HG02610 (cell line): ENCODE data around the gene GFOD2.
A peak's percentile ranks its signal among the peaks of the same experiment; 100 is the strongest.

ENCODE experiments used
- ATAC-seq: cut with Tn5 transposase; IDR thresholded peaks from one replicate; pipeline ENCODE4 v1.9.1; 2021; ENCODE audit warnings: mild to moderate bottlenecking, moderate library complexity; ENCODE audit not compliant: unreplicated experiment

The GFOD2 gene

DNA sequence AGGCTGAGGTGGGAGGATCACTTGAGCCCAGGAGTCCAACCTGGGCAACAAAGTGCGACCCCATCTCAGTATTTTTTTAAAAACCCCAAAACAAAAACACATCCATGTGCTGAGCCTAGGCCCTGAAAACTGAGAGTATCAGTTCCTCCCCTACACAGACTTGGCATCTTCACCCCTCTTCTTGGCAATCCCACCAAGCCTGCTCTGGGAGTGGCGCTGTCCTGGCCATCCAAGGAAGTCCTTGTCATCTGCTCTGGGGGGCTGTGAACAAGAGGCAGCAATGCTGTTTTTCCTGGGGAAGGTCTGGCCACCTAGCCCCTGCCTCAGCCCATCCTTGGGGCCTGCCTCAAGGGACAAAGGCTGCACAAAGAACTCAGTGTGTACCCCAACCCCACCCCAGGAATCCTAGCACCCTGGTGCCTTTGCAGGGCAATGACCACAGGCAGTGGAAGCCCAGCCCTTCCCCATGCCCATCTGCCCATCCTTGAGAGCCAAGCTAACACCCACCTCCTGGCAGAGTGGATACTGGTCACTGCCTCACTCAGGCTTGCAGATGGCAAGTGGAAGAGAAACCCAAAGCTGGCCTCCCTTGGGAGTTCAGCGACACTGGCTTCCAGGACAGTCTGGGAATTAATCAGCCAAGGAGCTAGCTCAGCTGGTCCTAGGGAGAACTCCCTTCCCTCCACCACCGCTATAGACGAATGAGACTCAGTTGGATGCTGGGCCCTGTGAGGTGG lies 14.8 kb upstream of the GFOD2 start:
- no peak for ATAC-seq

DNA sequence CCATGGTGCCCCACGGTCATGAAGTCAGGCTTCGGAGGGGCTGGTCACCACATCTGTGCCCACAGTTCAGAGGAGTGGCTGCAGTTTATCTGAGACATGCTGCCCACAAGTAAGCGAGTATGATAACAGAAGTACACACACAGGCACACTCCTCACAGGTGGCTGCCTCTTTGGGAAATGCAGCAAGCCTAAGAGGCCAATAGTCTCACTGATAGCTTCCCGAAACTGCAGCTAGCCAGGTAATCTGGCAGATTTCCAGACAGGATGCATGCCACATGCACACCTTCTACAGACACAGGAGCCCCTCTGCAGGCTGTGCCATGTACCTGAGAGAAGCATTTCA lies 12.6 kb upstream of the GFOD2 start:
- ATAC-seq = no peak

DNA sequence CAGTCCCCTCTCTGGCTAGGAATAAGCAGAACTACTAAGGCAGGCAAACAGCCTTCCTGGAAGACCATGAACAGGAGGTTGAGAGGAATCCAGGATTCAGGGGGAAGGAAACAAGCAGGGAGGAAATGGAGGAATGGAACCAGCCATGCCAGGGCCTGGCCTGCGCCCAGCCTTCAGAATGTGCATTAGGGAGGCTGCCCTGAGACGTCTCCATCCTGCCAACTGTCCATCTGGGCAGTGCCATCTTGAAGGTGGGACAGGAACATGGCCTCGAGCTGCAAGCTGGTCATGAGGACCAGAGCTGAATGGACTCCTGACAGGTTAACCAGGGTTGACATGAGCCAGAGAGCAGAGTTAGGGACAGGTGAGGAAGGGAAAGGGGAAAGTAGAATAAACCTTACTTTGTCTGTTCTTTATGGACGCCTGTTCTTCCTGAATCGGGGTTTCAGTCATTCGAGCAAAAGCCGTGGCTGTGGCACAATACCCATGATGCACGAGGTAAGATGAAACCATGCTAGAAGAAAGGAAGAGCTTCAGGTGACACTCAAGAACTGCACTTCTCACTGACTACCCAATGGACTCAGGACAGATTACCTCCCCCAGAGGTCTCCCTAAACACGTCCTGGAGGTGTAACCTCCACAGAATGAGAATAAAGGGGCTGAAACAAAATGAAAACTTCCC lies 12.1 kb upstream of the GFOD2 start:
- ATAC-seq = no peak

DNA sequence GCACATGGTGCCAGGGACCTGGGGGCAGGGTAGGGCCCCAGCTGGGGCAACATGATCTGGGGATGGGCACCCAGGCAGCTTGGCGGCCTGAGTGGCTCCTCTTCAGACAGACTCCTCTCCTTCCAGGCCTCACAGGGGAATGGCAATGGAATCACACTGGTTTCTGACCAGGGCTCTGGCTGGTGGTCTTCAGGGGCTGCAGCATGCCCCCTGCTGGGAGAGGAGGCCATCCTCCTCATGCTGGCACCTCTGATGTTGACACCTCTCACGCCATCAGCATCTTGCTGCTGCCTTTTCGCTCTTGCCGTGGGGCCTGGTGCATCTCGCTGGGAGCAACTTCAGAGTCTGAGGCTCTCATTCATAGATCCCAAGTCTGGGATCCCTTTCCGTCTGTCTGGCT lies 11.2 kb upstream of the GFOD2 start:
- ATAC-seq = no peak

DNA sequence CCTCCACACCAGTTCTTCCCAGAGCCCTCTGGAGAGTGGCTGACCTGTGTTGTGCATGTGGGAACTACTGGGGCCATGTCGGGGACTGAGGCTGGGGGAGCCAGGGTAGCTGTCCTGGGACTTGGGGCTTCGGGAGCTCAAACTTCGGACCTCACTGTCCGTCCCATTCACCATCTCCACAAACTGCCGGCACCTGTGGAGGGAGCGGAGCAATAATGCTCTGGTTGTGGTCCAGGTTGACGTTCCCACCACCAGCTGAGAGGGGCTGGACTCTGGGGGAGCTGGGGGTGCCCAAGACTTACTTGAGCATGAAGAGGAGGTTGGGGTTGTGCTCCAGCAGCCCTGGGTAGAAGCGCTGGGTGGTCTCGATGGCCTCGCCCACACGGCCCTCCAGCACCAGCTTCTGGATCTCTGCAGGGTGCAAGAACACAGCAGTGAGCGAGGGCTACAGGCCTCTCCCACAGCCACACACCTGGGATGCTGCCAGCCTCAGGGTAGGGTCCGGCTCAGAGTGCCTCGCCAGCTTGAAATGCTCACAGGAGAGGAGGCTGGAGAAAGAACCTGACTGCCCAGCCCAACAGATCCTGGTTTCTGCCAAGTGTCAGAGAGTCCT lies 10.6 kb upstream of the GFOD2 start:
- ATAC-seq = no peak

DNA sequence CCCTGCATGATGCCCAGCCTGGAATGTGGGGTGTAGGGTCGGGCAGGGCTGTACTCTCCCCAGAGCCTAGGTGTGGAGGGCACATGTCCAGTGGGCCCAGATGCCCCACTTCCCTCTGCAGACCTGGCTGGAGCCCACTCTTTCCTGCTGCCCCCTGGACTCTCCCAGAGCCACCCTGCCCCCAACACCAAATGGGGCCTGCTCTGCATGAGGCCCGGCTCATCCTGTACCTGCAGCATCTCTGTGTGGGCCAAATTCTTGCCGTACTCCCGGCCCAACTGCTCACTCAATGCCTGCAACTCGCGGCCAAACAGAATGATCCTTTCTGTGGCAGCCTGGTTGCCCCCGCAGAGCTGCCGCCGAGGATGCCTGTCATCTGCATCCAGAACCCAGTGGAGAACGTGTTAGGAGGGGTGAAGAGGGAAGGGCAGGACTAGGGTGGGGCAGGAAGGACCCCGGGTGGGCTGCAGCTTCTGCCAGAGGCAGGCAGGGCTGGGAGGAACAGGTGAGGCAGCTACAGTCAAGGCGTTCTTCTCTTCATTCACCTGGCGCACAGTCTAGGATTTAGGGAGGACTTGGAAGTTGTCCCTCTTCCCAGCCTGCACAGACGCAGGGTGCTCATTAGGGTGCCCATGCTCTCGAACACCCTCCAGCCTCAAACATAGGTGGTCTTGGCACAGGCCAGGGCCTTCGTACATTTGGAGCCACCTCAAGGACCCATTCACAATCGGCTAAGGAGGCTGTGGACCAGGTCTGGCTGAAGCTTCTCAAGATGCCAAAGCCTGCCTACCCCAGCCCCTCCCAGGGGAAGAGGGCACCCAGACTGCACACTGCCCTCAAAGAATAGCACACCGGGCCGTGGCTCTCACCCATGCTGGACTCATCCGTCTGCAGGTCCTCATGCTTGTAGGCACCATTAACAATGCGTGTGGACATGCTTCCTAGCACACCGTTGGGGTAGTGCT lies 8.7 kb upstream of the GFOD2 start:
- no peak for ATAC-seq

DNA sequence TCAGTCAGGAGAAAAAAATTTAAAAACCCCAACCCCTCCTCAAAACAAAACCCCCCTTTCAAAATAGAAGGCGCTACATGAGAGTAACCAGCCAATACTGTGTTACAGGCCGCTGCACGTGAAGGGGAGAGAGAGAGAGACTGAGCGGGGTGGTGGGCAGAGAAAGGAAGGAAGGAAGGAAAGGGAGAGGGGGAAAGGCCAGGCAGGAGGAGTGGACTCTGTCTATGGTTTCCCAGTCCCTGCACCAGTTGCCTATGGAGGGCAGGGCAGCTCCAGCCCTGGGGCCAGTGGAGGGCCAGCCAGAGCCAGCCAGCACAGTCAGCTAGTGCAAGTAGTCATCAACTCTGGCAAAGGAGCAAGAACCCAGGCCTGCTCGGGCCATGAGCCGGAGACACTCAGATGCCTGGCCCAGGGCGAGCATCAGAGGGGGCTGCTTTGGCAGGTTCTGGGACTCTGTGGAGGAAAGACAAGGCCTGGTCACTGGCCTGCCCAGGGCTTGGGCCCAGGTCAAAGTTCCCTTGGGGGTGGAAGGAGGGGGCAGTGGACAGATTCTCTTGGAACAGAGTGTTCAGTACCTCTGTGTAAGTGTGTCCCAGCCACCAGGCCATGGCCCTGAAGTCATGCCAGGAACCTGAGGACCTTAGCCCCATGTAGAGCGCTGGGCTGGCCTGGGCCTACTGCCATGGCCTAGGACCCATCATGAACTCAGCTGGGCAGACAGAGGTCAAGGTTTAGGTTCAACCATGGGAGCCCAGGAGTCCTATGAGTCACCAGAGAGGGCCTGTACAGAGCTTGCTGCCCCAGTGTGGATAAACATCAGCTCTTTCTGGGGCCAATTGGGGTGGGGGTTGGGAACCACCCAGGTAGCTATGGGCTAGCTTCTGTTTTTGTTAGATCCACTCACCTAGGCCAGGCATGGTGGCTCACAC lies 7.3 kb upstream of the GFOD2 start:
- ATAC-seq = no peak

DNA sequence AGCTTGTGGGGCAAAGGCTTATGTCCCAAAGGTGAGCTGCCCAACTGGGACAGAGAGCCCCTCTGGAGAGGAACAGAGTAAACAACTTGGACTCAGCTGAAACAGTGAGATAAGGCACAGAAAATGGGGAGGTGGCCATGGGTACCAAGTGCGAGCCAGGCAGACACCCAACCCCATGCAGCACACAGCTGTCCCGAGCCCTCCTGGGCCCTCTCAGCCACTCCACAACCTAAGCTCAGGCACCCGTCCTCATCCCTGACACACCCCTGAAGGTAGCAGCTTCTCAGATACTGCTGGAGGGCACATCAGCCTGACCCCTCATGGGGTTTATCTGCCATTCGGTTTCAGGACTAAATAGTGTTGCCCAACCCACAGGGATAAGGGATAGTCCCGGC lies 4.8 kb upstream of the GFOD2 start:
- ATAC-seq = no peak

DNA sequence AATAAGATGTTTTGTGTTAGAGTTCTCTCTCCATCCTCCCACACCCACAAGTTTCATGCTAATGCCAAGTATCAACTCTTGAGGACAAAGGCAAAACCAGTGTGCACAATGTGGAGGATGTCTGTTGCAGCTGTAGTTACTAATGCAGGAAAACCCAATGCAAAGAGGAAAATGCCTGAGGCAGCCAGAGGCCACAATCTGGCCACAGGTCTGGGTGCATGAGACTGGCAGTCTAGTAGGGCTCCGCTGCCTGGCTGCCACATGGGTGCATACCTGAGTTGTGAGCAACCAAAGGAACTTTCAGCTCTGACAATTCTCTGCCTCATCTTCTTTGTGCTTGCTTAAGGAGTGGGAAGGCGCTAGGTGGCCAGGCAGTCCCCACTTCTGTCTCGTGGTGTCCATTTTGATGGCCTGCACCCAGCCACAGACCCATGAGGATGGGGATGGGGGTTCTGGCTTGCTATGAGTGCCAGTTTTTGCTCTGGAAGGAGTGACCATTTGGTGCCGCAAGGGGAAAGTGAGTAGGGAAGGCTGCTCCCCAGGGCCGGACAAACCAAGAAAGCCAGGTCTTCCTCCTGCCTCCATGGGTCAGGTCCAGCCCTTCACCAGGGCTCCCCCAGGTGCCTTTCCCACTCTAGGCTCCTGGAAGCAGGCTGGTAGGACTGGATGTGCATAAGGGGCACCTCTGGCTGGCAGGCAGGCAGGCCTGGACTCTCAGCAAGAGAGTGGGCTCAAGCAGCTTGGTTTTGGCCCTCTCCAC lies 4.2 kb upstream of the GFOD2 start:
- no peak for ATAC-seq

DNA sequence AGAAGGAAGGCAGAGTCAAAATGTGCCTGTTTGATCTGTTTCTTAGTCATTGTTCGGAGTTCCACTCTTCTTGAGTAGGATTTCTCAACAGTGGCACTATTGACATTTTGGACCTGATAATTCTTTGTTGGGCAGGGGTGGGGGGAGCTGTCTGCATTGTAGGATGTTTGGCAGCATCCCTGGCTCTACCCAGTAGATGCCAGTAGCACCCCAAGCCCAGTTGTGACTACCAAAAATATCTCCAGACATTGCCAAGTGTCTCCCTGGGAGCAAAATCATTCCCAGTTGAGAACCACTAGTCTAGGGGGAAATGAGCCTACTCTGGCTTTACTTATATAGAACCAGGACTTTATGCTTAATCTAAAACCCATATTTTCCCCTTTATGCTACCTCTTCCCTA lies 1.1 kb upstream of the GFOD2 start:
- no peak for ATAC-seq

DNA sequence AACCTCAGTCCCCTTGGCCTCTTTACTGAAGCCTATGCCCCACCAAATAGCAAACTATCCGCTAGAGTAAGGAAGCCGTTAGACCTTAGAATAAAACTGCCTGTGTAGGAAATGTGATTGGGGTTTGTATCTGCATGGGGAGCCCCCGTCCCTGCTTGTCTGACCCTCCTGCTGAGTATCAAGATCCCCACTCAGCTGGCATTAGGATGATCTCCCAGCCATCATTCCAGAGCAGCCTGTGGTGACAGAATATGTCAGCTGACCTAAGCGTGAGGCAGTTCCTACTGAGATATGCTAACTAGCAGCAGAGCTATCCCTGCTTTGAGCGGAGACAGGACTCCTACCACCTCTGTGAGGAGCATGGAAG lies 645 bp upstream of the GFOD2 start:
- ATAC-seq = peak; percentile 7

DNA sequence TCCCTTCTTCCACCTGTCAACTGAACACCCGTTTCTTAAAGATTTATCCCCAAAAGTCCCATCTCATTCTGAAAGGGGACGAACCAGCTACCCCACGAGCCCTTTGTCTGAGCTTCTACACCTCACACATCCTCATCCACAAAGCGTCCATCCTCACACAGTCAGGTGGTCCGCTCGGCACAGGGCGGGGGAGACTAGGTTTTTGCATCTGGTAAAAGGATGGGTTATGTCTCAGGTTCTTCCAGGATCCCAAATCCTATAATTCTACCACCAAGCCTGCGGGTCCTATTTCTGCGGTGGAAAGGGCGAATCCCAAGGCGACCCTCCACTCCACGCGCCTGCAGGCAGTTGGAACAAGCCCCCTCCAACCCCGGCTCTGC lies 458 bp downstream of the GFOD2 start:
- ATAC-seq = no peak

DNA sequence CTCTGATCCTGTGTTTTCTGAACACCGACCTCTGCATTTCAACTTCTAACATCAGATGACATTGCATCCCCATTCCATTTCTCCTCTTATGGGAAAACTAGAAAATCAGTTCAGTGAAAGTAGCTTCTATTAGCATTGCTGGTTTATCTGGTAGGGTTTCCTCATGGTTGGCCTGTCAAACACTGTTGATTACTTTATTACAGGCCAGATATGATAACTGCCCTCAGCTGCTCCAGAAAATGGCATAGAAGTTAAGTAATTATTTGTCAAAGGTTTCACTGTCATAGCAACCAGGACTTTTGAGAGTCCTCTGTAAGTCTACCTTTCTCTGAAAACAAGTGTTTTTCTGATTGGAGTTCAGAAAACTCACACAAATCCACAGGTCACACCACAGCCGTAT lies 3.0 kb downstream of the GFOD2 start:
- no peak for ATAC-seq

DNA sequence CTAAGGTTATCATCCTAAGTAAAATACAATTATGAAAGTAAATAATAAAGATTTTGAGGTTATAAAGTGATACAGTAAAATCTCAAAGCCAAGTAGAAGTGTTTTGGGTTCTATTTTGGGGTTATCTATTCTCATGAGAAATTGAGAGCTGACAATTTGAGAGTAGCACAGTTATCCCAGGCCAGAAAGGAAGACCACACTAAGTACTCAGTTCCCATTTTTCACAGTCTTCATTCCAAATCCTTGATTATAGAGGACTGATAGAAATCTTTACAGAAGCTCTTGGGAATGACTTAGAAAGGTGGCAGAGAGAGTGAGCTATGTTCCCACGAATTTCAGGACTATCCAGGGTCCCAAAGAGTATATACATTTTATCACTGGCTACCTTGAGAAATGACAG lies 4.6 kb downstream of the GFOD2 start:
- no peak for ATAC-seq

DNA sequence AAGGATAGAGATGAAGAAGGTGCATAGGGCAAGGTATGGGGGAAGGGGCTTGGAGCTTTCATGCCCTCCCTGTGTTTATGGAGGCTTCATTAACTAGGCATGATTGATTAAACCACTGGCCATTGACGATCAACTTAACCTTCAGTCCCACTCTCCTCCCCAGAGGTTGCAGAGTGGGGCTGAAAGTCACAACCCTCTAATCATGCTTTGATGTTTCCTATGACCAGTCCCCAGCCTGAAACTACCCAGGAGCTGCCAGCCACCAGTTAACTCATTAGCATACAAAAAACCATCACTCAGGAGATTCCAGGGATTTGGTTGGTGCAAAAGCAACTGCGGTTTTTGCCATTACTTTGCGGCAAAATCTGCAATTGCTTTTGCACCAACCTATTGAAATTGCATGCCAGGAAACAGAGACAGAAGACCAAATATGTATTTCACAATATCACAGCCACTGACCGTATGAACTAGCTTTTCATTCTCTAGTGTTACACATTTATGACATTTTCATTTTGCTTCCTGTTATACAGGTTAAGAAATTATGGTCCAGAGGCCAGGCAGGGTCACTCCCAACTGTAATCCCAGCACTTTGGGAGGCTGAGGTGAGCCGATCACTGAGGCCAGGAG lies 5.4 kb downstream of the GFOD2 start:
- no peak for ATAC-seq

DNA sequence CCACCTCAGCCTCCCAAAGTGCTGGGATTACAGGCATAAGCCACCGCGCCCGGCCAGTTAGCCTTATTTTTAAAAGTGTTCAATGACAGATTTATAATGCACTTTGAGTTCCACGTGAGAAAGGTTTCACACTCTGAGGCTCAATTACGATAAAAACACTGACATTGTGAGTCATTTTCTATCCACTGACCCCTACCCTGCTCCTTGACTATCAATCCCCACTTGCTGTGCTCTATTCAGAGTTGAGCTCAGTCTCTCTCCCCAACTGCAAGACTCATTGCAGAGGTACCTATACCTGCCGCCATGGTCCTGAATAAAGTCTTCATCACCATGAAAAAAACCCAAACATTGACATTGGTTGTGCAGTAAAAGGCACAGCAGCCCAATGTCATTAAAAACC lies 8.5 kb downstream of the GFOD2 start:
- no peak for ATAC-seq

DNA sequence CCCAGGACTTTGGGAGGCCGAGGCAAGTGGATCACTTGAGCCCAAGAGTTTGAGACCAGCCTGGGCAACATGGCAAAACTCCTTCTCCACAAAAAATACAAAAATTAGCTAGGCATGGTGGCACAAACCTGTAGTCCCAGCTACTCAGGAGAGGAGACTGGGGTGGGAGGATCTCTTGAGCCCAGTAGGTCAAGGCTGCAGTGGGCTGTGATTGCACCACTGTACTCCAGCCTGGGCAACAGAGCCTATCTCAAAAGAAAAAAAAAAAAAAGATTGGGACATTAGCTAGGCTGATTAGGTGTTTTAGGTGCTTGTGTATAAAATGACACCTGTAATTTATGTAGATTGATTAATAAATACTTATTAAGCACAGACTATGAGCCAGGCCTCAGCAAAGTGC lies 10.1 kb downstream of the GFOD2 start:
- ATAC-seq = no peak

DNA sequence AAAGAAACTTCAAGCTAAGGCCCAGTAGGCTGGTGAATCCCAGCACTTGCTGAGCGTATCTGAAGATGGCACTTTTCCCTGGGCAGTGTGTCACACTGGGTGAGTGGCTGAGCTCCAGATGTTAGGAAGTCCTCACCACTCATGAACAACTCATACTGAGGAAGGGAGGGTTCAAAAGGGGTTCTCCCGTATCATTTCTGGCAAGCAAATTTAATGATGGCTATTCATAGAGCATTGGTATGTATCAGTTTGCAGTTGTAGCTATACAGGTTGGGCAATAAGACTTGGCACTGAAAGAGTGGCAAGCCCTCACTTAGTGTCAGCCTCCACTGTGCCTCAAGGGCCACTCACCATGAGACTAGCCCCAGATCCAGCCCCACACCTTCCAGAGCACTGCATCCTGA lies 10.7 kb downstream of the GFOD2 start:
- no peak for ATAC-seq

DNA sequence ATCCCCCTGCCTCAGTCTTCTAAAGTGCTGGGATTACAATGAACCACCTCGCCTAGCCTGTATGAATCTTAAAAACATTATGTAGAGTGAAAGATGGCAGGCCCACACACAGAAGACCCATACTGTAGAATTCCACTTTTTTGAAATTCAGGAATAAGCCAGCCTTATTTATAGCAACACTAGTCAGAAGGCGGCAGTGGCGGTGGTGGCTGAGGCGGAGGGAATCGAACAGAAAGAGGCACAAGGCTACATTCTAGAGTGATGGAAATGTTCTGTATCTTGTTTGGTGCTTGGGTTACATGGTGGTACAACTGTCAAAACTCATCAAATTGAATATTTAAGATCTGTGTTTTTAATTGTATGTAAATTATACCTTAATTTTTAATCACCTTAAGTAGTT lies 11.3 kb downstream of the GFOD2 start:
- ATAC-seq = no peak
